ENCODE data around the gene CFAP157.

The CFAP157 gene

DNA sequence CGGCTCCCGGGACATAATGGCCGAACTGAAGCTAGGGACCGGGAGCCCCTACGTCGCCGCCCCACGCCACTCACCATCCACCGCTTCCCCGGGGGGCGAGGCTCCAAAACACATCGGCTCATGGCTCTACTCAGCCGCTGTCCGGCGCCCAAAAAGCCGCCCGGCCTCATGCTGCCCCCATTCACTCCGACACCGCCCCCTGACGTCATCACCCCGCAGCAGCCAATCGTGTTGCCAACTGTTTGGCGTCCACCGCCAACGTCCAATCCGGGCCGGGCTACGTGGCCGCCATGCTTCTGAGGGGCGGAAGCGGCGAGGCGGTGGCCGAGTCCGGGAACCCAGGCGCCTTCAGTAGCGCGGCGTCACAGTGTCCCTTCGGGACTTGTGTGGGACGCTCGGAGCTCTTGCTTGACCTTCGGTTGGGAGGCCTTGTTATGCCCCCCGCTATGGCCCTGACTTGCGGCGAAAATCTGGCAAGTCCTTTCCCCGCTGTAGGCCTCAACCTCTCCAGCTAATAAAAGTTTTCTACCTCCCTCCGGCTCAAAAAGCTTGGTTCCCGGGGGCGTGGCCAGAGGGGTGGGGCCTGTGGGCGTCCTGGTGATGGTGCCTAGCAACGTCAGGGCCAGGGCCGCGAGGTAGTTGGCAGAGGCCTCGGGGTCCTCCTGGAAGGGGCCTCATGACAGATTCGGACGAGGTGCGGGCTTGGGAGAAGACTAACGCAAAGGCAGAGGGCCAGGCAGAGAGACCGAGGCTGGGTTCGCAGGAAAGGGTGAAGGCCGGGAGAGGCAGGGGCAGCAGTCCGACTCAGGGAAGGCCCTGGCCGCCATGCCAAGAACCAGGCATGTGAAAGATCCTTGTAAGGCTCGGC lies 8.9 kb downstream of the CFAP157 start, which contains the start of the genes PTRH1 and TTC16:
TSS of gene PTRH1 (minus strand) at position 194 of the 868 bp plus-strand sequence. CDS start at position 170, 24 bp downstream.
TSS of gene TTC16 (plus strand) at position 610 of the 868 bp plus-strand sequence. CDS start at position 677, 67 bp downstream.
- Histone ChIP-seq H3K9me3 (ENCODE audit: control insufficient read depth, insufficient read depth, low read length) (no peaks in the 10 kb centered on the region), H3K36me3 (ENCODE audit: insufficient read depth, low read length) (no peaks in the 10 kb centered on the region), H3K4me1 (ENCODE audit: insufficient read depth, low read length) (no peaks in the 10 kb centered on the region; the same call in 1 of the 2 replicates), H3K9ac (ENCODE audit: low read depth, low read length) (peak within 1 kb of the TSS; percentile 84; the same call in 1 of the 2 replicates)

DNA sequence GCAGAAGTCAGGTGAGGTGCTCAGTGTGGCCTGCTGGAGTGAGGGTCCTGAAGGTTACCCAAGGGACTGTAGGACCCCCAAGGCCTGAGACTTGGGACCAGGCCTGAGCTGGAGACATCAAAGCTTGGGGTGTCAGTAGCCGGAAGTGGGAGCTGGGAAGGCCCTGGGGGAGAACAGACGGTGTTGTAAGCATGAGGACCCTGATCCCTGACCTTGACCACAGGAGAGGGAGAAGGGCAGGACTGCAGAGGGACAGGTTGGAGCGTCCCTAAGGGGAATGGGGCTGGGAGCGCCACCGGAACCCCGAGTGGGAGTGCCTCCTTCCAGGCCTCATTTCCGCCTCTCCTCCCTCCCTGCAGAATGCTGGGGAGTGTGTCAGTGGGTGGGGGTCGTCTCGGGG lies 9.6 kb downstream of the CFAP157 start:
- H3K36me3 ChIP-seq (ENCODE audit: insufficient read depth, low read length), result no peaks in the 10 kb centered on the region
- H3K9me3 ChIP-seq (ENCODE audit: control insufficient read depth, insufficient read depth, low read length), result no peaks in the 10 kb centered on the region
- 0 out of 2 replicates have a peak overlapping the region, but pooled peaks have one; percentile 84 for H3K9ac ChIP-seq (ENCODE audit: low read depth, low read length)
- no peaks in the 10 kb centered on the region; the same call in 1 of the 2 replicates for H3K4me1 ChIP-seq (ENCODE audit: insufficient read depth, low read length)

DNA sequence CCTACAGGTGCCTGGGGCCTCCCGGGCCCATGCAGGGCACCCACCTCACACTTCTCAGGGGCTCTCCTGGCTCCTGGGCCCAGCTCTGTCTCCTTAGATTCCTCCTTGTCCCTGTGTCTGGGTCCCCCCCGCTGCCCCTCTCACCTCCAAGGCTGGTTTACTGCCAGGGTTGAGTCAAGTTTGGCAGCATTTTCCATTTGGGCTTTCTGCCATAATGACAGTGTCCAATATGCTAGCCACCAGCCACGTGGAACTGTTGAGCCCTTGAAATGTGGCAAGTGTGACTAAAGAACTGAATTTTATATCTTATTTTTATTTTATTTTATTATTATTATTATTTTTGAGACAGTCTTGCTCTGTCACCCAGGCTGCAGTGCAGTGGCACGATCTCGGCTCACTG lies 11.0 kb downstream of the CFAP157 start:
- Histone ChIP-seq H3K9ac (ENCODE audit: low read depth, low read length) (no peak overlapping the region), H3K36me3 (ENCODE audit: insufficient read depth, low read length) (no peaks in the 10 kb centered on the region), H3K4me1 (ENCODE audit: insufficient read depth, low read length) (no peaks in the 10 kb centered on the region; the same call in 1 of the 2 replicates), H3K9me3 (ENCODE audit: control insufficient read depth, insufficient read depth, low read length) (no peaks in the 10 kb centered on the region)

DNA sequence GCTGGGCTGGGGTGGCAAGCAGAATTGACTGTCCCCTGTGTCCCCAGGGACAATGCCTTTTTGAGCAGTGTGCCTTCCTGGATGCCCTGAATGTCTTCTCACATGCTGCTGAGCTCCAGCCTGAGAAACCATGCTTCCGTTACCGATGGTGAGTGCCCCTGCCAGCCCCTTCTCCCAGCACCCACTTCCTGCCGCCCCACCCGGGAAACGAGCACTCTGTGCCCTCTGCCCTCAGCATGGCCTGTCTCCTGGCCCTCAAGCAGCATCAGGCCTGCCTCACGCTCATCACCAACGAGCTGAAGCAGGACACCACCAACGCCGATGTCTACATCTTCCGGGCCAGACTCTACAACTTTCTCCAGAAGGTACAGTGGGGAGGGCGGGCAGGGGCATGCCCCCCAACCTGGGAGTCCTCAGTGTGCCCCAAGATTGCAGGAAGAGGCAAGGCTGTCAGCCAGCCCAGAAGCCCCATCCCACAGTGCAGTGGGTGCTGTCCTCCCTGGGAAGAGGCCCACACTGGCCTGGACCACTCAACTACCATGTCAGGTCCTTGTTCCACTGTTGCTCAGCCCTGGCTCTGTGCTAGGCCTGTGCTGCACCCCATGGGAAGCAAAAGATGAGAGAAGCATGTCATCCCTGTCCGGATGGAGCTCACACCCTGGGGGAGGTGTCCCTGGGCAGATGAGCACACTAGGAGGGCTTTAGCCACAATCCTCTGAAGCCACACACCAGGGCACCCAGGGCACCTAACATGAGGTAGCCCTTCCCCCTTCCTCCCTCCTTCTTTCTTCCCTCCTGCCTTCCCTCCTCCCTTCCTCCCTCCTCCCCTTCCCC lies 13.5 kb downstream of the CFAP157 start:
- H3K36me3 ChIP-seq (ENCODE audit: insufficient read depth, low read length), result no peaks in the 10 kb centered on the region
- H3K4me1 ChIP-seq (ENCODE audit: insufficient read depth, low read length), result no peaks in the 10 kb centered on the region; the same call in 1 of the 2 replicates
- H3K9ac ChIP-seq (ENCODE audit: low read depth, low read length), result no peak overlapping the region
- no peaks in the 10 kb centered on the region for H3K9me3 ChIP-seq (ENCODE audit: control insufficient read depth, insufficient read depth, low read length)

DNA sequence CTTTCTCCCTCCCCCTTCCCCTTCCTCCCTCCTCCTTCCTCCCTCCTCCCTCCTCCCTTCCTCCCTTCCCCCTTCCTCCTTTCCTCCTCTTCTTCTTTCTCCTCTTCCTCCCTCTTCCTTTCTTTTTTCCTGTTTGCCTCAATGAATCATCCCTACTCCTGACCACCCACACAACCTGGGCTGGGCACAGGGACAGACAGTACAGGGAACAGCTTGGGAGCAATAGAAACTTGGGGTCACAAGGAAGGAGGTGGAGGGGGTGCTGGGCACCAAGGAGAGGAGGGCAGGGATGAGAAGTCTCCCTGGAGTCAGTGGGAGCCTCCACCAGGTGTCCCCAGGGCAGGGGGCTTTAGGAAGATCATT lies 14.1 kb downstream of the CFAP157 start:
- Histone ChIP-seq H3K36me3 (ENCODE audit: insufficient read depth, low read length) (no peaks in the 10 kb centered on the region), H3K9ac (ENCODE audit: low read depth, low read length) (no peak overlapping the region), H3K9me3 (ENCODE audit: control insufficient read depth, insufficient read depth, low read length) (no peaks in the 10 kb centered on the region), H3K4me1 (ENCODE audit: insufficient read depth, low read length) (no peaks in the 10 kb centered on the region; the same call in 1 of the 2 replicates)

DNA sequence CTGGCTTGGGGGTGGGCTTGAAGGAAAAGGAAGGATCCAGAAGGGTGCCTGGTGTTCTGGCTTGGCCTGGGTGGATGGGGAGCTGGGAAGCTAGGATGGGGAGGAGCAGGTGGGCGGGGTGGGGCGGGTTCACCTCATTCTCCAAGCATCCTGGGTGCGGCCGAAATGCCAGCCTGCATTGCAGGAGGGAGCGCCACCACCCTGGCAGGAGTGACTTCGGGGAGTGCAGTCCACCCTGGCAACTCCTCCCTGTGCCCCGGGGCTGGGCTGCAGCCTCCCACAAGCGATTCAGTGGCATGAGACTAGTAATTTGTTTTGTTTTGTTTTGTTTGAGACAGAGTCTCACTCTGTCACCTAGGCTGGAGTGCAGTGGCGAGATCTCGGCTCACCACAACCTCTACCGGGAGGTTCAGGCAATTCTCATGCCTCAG lies 14.6 kb downstream of the CFAP157 start:
- Histone ChIP-seq H3K9ac (ENCODE audit: low read depth, low read length) (no peak overlapping the region), H3K4me1 (ENCODE audit: insufficient read depth, low read length) (no peaks in the 10 kb centered on the region; the same call in 1 of the 2 replicates), H3K36me3 (ENCODE audit: insufficient read depth, low read length) (no peaks in the 10 kb centered on the region)

DNA sequence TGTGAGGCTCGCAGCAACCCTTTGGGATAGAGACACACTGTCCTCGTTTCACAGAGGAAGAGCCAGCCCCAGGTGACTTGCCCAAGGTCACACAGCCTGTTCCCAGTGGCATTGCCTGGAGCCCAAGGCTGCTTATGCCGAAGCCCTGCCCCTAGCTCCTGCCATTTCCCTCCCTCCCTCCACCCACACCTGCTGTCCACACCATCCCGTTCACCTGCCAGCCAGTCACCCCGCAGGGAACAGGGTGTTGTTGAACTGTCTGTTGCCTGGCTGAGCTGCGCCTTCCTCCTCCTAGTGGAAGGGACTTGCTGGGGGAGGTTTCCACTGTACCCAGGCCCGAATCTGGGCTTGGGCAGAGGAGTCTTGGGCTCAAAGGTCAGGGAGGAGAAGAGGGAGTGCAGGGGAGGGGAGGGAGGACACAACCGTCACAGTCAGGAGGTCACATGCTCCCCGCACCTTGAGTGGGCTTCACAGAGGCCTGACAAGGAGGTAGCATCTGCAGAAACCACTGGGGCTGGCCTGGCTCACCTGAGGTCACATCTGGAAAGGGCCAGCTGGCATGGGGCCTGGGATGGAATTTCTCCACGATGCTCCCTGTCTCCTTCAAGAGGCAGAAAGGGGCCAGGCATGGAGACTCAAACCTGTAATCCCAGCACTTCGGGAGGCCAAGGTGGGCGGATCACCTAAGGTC lies 15.4 kb downstream of the CFAP157 start:
- Histone ChIP-seq H3K9ac (ENCODE audit: low read depth, low read length) (no peak overlapping the region), H3K4me1 (ENCODE audit: insufficient read depth, low read length) (no peaks in the 10 kb centered on the region; the same call in 1 of the 2 replicates), H3K36me3 (ENCODE audit: insufficient read depth, low read length) (no peaks in the 10 kb centered on the region), H3K9me3 (ENCODE audit: control insufficient read depth, insufficient read depth, low read length) (no peaks in the 10 kb centered on the region)

More for the DNA sequence above, 14.6 kb downstream of the CFAP157 start:
- no peaks in the 10 kb centered on the region for H3K9me3 ChIP-seq (ENCODE audit: control insufficient read depth, insufficient read depth, low read length)

DNA sequence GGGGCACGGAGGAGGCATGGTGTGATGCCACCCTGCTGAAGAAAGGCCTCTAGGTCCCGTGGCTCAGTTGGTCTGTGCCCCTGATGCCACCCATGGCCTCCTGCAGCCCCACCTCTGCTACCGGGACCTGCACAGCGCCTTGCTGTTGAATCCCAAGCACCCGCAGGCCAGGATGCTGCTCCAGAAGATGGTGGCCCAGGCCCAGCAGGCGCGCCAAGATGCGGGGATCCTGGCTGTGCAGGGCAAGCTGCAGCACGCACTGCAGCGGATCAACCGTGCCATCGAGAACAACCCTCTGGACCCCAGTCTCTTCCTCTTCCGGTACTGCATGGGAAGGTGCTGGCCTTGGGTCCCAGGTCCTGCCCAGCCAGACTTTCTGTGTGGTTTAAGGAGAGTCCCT lies 16.2 kb downstream of the CFAP157 start:
- H3K9ac ChIP-seq (ENCODE audit: low read depth, low read length), result no peak overlapping the region
- no peaks in the 10 kb centered on the region; the same call in 1 of the 2 replicates for H3K4me1 ChIP-seq (ENCODE audit: insufficient read depth, low read length)
- no peaks in the 10 kb centered on the region for H3K9me3 ChIP-seq (ENCODE audit: control insufficient read depth, insufficient read depth, low read length)
- no peaks in the 10 kb centered on the region for H3K36me3 ChIP-seq (ENCODE audit: insufficient read depth, low read length)

DNA sequence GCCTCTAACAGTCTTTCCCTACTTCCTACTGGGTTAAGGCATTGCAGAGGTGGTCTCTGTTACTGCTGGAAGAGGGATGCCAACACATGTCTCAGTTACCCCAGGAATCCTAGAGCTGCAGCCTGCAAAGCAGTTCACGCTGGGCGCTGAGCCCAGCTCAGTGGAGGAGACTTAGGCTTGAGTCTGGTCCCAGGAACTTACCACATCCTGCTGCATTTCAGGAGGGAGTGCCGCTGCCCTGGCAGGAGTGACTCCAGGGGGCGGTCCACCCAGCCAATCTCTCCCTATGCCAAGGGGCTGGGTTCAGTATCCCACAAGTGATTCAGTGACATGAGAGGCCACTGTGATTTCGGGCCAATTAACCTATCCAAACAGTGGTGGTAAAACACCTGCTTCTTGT lies 16.7 kb downstream of the CFAP157 start:
- Histone ChIP-seq H3K9ac (ENCODE audit: low read depth, low read length) (no peak overlapping the region), H3K4me1 (ENCODE audit: insufficient read depth, low read length) (no peaks in the 10 kb centered on the region; the same call in 1 of the 2 replicates), H3K9me3 (ENCODE audit: control insufficient read depth, insufficient read depth, low read length) (no peaks in the 10 kb centered on the region), H3K36me3 (ENCODE audit: insufficient read depth, low read length) (no peaks in the 10 kb centered on the region)

DNA sequence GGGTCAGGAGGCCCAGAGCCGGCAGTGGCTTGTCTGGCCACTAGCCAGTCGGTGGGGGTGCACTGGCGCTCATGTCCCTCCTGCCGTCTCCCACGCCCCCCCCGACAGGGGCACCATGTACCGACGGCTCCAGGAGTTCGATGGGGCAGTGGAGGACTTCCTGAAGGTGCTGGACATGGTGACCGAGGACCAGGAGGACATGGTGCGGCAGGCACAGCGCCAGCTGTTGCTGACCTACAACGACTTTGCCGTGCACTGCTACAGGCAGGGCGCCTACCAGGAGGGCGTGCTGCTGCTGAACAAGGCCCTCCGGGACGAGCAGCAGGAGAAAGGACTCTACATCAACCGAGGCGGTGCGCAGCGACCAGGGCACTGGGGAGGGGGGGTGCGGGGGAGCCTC lies 17.2 kb downstream of the CFAP157 start:
- Histone ChIP-seq H3K9ac (ENCODE audit: low read depth, low read length) (peak overlapping the region; percentile 25; the same call in 1 of the 2 replicates), H3K9me3 (ENCODE audit: control insufficient read depth, insufficient read depth, low read length) (no peaks in the 10 kb centered on the region), H3K36me3 (ENCODE audit: insufficient read depth, low read length) (no peaks in the 10 kb centered on the region), H3K4me1 (ENCODE audit: insufficient read depth, low read length) (no peaks in the 10 kb centered on the region; the same call in 1 of the 2 replicates)

DNA sequence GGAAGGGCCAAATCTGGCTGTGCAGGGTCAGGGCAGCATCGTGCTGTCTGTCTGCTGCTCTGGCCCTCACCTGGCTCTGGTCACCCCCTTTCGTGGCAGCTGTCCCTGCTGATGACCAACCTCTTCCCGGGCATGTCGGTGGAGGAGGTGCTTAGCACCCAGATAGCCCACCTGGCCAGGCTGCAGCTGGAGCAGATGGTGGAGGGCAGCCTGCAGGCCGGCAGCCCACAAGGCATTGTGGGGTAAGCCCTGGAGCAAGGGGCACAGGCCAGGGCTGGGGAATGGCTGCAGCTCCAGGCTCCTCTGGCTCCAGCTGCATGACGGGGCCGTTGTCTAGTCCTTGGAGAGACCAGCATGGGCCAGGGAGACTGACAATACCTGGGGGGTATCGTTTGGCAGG lies 20.1 kb downstream of the CFAP157 start:
- no peaks in the 10 kb centered on the region for H3K36me3 ChIP-seq (ENCODE audit: insufficient read depth, low read length)
- H3K9ac ChIP-seq (ENCODE audit: low read depth, low read length), result no peak overlapping the region
- no peaks in the 10 kb centered on the region; the same call in 1 of the 2 replicates for H3K4me1 ChIP-seq (ENCODE audit: insufficient read depth, low read length)
- no peaks in the 10 kb centered on the region for H3K9me3 ChIP-seq (ENCODE audit: control insufficient read depth, insufficient read depth, low read length)

DNA sequence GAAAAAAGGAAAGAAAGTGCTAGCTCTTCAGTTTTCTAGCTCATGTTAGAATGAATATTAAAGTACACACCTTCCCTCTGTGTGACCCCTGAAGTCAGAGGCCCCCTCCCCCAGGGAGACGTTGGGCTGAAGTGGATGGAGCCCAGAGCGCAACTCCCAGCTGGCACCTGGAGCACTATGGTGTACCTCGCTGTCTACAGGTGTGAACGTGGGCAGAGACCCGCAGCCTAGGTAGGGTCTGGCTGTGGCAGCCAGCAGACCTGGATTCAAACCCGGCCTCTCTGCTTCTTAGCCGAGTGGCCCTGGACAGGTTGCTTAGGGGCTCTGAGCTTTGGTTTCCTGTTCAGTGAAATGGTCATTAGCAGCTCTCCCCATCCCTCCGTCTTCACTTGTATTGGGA lies 22.0 kb downstream of the CFAP157 start:
- Histone ChIP-seq H3K9me3 (ENCODE audit: control insufficient read depth, insufficient read depth, low read length) (no peaks in the 10 kb centered on the region), H3K36me3 (ENCODE audit: insufficient read depth, low read length) (no peaks in the 10 kb centered on the region), H3K4me1 (ENCODE audit: insufficient read depth, low read length) (no peaks in the 10 kb centered on the region; the same call in 1 of the 2 replicates), H3K9ac (ENCODE audit: low read depth, low read length) (no peak overlapping the region)

DNA sequence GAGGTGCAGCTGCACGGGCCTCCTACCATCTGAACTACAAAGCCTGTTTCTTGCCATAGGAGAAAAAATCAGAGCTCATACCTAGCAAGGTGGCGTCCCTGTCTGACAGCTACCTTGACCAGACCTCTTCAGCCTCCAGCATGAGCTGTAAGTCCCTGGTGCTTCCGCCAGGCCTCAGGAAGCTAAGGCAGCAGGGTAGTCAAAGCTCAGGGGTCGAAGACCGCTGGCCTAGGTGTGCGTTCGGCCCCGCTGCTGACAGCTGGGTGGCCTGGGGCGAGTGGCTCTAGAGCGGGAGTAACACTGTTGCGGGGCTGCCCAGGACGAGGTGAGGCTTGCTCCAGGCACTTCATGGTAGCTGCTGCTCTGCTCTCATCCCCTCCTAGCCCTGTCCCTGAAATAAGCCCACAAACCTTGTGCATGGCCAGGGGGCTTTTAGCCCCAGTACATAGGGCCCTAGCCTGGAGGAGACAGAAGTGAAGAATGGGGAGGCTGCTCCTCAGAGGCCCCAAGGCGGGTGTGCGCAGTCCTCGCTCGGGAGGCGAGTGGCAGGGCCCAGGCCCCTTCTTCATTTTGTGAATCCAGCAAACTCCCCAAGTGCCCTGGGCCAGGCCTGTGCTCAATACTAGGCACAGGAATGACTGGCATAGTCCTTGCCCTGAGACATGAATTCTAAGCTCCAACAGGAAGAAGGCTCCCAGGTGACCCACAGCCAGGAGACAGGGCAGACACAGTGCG lies 22.9 kb downstream of the CFAP157 start:
- no peaks in the 10 kb centered on the region for H3K9me3 ChIP-seq (ENCODE audit: control insufficient read depth, insufficient read depth, low read length)
- H3K36me3 ChIP-seq (ENCODE audit: insufficient read depth, low read length), result no peaks in the 10 kb centered on the region
- no peak overlapping the region for H3K9ac ChIP-seq (ENCODE audit: low read depth, low read length)
- H3K4me1 ChIP-seq (ENCODE audit: insufficient read depth, low read length), result no peaks in the 10 kb centered on the region
